Endothelial cell (in vitro differentiated cells): ENCODE results near the gene AIRE. TPM values are rescaled to one million over a fixed set of nuclear protein-coding genes. Genes with fewer than 3 reads are reported as not detected.

Experiments
- DNase-seq: peaks from one replicate; pipeline ENCODE4 v3.0.0; 2021; ENCODE audit warnings: low spot score
- H3K27ac Mint-ChIP-seq: one replicate; pipeline ENCODE4 v1.8.0; 2021; ENCODE audit warnings: mixed read lengths, inconsistent platforms; ENCODE audit not compliant: unreplicated experiment
- H3K27me3 Mint-ChIP-seq: one replicate; pipeline ENCODE4 v1.8.0; 2021; ENCODE audit warnings: mild to moderate bottlenecking, moderate library complexity, mixed read lengths, inconsistent platforms; ENCODE audit not compliant: unreplicated experiment
- H3K36me3 Mint-ChIP-seq: one replicate; pipeline ENCODE4 v1.8.0; 2021; ENCODE audit warnings: mild to moderate bottlenecking, low read depth, mixed read lengths, inconsistent platforms; ENCODE audit not compliant: unreplicated experiment
- H3K4me1 Mint-ChIP-seq: one replicate; pipeline ENCODE4 v1.8.0; 2021; ENCODE audit warnings: mild to moderate bottlenecking, mixed read lengths, inconsistent platforms; ENCODE audit not compliant: unreplicated experiment
- H3K4me3 Mint-ChIP-seq: one replicate; pipeline ENCODE4 v1.8.0; 2021; ENCODE audit warnings: mild to moderate bottlenecking, mixed read lengths, inconsistent platforms; ENCODE audit not compliant: unreplicated experiment
- H3K9me3 Mint-ChIP-seq: one replicate; pipeline ENCODE4 v1.8.0; 2021; ENCODE audit warnings: mixed read lengths, inconsistent platforms; ENCODE audit not compliant: unreplicated experiment
- total RNA-seq: library from RNA; stranded (reverse); fragmentation: NEBNext Ultra II Directional; extraction: Animal tissue kit (Norgen Biotek cat#: 25700); gene quantifications from one replicate; pipeline ENCODE4 v1.2.1, GENCODE V29; 2021; ENCODE audit not compliant: unreplicated experiment
- TF ChIP-seq, protein P1 (sequence below): fragments of 200-600 bp; sonication (generic); IDR thresholded peaks from one replicate; pipeline ENCODE4 v1.5.0; 2021; ENCODE audit warnings: antibody characterized with exemption; ENCODE audit not compliant: unreplicated experiment

AIRE gene
- total RNA-seq, 1 donor from 2014 or later, result not detected

DNA sequence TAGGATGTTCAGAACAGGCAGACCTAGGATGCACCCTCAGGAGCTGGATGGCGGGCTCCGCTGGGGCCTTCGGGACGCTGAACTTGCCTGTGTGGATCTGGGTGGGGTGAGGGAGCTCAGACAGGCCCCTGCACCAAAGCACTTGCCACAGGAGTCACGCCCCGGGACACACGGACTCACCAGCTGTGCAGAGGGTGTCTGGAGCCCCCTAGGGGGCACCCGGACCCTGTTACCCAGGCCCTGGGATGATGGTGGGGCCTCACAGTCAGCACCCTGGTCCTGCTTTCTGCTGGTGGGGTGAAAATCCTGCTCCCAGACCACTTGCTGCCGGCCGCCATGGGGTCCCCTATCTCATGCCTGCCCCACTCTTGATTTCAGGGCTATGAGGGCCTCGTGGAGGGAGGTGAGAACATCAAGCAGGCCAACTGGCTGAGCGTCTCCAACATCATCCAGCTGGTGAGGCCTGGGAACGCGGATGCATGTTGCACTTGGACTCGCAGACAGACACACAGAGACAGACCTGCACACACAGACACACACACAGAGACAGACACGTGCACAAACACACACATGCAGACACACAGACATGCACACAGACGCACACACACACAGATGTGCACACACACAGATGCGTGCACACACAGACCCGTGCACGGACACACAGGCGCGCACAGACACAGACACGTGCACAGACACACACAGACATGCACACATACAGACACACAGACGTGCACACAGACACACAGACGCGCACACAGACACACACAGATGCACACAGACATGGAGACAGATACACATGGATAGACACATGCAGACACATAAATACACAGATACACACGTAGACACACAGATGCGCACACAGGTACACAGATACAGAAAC lies 25.2 kb downstream of the AIRE start:
- Mint-ChIP-seq H3K9me3 (no peaks in the 10 kb centered on the region), H3K36me3 (peaks cover 7% of the 10 kb centered on the region), H3K27ac (no peak overlapping the region), H3K27me3 (peaks cover 12% of the 10 kb centered on the region), H3K4me3 (peak overlapping the region; percentile 27), H3K4me1 (no peaks in the 10 kb centered on the region)
- DNase-seq, result no peak
- TF ChIP-seq, protein P1, sequence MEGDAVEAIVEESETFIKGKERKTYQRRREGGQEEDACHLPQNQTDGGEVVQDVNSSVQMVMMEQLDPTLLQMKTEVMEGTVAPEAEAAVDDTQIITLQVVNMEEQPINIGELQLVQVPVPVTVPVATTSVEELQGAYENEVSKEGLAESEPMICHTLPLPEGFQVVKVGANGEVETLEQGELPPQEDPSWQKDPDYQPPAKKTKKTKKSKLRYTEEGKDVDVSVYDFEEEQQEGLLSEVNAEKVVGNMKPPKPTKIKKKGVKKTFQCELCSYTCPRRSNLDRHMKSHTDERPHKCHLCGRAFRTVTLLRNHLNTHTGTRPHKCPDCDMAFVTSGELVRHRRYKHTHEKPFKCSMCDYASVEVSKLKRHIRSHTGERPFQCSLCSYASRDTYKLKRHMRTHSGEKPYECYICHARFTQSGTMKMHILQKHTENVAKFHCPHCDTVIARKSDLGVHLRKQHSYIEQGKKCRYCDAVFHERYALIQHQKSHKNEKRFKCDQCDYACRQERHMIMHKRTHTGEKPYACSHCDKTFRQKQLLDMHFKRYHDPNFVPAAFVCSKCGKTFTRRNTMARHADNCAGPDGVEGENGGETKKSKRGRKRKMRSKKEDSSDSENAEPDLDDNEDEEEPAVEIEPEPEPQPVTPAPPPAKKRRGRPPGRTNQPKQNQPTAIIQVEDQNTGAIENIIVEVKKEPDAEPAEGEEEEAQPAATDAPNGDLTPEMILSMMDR, result no peak

DNA sequence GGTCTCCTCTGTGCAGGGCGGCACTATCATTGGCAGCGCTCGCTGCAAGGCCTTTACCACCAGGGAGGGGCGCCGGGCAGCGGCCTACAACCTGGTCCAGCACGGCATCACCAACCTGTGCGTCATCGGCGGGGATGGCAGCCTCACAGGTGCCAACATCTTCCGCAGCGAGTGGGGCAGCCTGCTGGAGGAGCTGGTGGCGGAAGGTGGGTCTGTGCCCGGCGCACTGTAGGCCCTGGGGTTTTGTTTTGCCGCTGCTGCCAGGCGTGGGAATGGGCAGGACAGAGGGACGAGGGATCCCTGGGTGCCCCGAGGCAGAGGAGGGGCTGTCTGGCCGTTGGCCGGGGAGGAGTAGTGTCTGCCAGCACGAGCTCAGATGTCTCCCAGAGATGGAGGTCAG lies 26.4 kb downstream of the AIRE start:
- TF ChIP-seq, protein P1, result no peak
- H3K36me3 Mint-ChIP-seq, result peaks cover 7% of the 10 kb centered on the region
- no peak overlapping the region for H3K27ac Mint-ChIP-seq
- no peak for DNase-seq
- H3K4me3 Mint-ChIP-seq, result no peak overlapping the region
- H3K27me3 Mint-ChIP-seq, result peaks cover 15% of the 10 kb centered on the region
- H3K9me3 Mint-ChIP-seq, result no peaks in the 10 kb centered on the region
- no peaks in the 10 kb centered on the region for H3K4me1 Mint-ChIP-seq

DNA sequence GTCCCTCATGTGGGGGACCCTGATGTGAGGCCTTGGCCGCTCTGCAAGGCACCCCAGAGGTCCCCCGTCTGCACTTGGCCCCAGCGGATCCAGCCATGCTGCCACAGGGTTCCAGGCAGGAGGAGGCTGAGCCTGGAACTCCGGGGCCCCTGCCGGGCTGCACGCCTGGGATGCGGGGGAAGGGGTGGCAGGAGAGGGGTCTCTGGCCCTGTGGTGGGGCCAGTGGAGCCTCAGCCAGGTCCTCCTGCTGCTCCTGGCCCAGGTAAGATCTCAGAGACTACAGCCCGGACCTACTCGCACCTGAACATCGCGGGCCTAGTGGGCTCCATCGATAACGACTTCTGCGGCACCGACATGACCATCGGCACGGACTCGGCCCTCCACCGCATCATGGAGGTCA lies 27.0 kb downstream of the AIRE start:
- Mint-ChIP-seq H3K9me3 (no peaks in the 10 kb centered on the region), H3K4me3 (no peak overlapping the region), H3K36me3 (peaks cover 7% of the 10 kb centered on the region), H3K27me3 (peaks cover 15% of the 10 kb centered on the region), H3K27ac (no peak overlapping the region), H3K4me1 (no peaks in the 10 kb centered on the region)
- no peak for DNase-seq
- TF ChIP-seq, protein P1, result no peak

DNA sequence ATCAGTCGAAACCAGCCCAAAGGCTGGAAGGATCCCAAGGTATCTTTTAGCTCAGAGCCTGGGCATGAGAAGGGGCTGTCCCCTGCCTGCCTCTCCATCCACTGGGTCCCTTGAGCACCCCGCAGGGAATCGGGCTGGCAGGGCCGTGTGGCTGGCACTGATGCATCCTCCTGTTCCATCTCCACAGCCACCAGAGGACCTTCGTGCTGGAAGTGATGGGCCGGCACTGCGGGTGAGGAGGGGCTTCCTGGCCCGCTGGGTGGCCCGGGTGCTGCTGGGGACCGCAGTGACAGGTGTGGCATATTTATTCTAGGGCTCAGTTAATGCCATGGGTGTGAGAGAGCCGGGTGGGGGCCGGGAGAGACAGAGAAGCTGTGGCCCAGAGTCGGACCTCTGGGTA lies 27.8 kb downstream of the AIRE start:
- DNase-seq, result no peak
- Mint-ChIP-seq H3K36me3 (peaks cover 7% of the 10 kb centered on the region), H3K4me1 (no peaks in the 10 kb centered on the region), H3K9me3 (no peaks in the 10 kb centered on the region), H3K27ac (no peak overlapping the region), H3K27me3 (peaks cover 12% of the 10 kb centered on the region), H3K4me3 (no peak overlapping the region)
- TF ChIP-seq, protein P1, result no peak

DNA sequence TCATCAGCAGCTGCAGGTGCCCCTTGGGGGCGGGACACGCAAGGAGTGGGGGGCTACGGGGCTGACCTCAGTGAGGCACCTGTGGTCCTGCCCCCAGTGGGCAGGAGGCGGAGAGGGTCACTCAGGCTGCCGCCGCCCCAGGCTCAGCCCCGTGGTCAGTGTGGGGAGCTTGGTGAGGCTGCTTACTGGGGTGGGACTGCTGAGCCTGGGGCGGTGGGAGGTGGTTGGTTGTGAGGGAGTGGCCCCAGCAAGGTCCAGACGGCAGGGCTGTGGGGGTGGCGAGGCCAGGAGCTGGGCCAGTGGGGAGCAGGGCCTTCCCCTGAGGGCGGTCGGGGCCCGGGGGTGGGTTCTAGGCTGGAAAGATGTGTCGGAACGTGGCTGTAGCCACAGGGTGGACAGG lies 28.5 kb downstream of the AIRE start:
- no peak overlapping the region for H3K4me3 Mint-ChIP-seq
- no peaks in the 10 kb centered on the region for H3K9me3 Mint-ChIP-seq

More for the DNA sequence above, 28.5 kb downstream of the AIRE start:
- no peak overlapping the region for H3K27ac Mint-ChIP-seq
- no peak for DNase-seq
- TF ChIP-seq, protein P1, result no peak
- H3K4me1 Mint-ChIP-seq, result no peaks in the 10 kb centered on the region
- H3K27me3 Mint-ChIP-seq, result peaks cover 9% of the 10 kb centered on the region
- H3K36me3 Mint-ChIP-seq, result peaks cover 7% of the 10 kb centered on the region
